Left ventricle myocardium superior (tissue), 1 donor: ENCODE data around the gene RAB11B. TPM values are rescaled to one million over a fixed set of nuclear protein-coding genes. Genes with fewer than 3 reads are reported as not detected.
"Not testable (repeated sequence)": the region's sequence is repeated elsewhere in the genome, so short reads cannot be mapped to it uniquely, and the experiment has no call there.

ENCODE experiments used
- ATAC-seq: fragments of 200-7000 bp; cut with Tn5 transposase; one replicate; pipeline ENCODE4 v1.9.1; 2020; ENCODE audit warnings: mild to moderate bottlenecking, moderate library complexity
- DNase-seq: peaks from one replicate; pipeline ENCODE4 v3.0.0-alpha.2; 2020
- intact Hi-C: fragments of 100-400 bp; cut with micrococcal nuclease; formaldehyde crosslinking; loops from one replicate; pipeline ENCODE4 v1.11.0; 2022
- total RNA-seq: library from RNA; stranded (reverse); fragmentation: NEBNext Ultra II Directional; extraction: Animal tissue kit (Norgen Biotek cat#: 25700); gene quantifications from one replicate; pipeline ENCODE4 v1.2.1, GENCODE V29; 2021
- donor health status: DM: no; HTN: yes; CAD: no; lungs with severe emphysema.

Gene RAB11B
- total RNA-seq, 1 donor from 2014 or later, result 162 TPM

- intact Hi-C loops, result no loop called here
Measured at GRCh38 chr19:8413629-8413995, 23.5 kb downstream of the RAB11B start.

GRCh38 chr19:8416796-8417195, 26.6 kb downstream of the RAB11B start:
- intact Hi-C loops, result no loop called here
- no peak for DNase-seq
- no peak for ATAC-seq

More at GRCh38 chr19:8413629-8413995, 23.5 kb downstream of the RAB11B start:
- no peak for ATAC-seq
- DNase-seq, result no peak

GRCh38 chr19:8421484-8422461, 31.6 kb downstream of the RAB11B start:
- ATAC-seq (no peak), DNase-seq (no peak)
- intact Hi-C loops, result no loop called here

GRCh38 chr19:8423817-8424223, 33.7 kb downstream of the RAB11B start:
- intact Hi-C loops, result no loop called here
- peak; percentile 97 for ATAC-seq
- DNase-seq, result peak; percentile 94

GRCh38 chr19:8425331-8425730, 35.2 kb downstream of the RAB11B start:
- DNase-seq, ATAC-seq, intact Hi-C loops: not testable (repeated sequence)

GRCh38 chr19:8426283-8426682, 36.1 kb downstream of the RAB11B start:
- intact Hi-C loops, result no loop called here
- DNase-seq (no peak), ATAC-seq (no peak)

- DNase-seq (no peak), ATAC-seq (no peak)
- intact Hi-C loops, result no loop called here
Measured at GRCh38 chr19:8429044-8429443, 38.9 kb downstream of the RAB11B start.

GRCh38 chr19:8429826-8430225, 39.7 kb downstream of the RAB11B start:
- ATAC-seq, result no peak
- intact Hi-C loops, result no loop called here
- no peak for DNase-seq

GRCh38 chr19:8430650-8431049, 40.5 kb downstream of the RAB11B start:
- DNase-seq (no peak), ATAC-seq (no peak)
- intact Hi-C loops, result no loop called here

- DNase-seq, result no peak
- intact Hi-C loops, result no loop called here
- ATAC-seq, result no peak
Measured at GRCh38 chr19:8438236-8438635, 48.1 kb downstream of the RAB11B start.

- intact Hi-C loops, result no loop called here
- DNase-seq (no peak), ATAC-seq (no peak)
Measured at GRCh38 chr19:8441725-8442544, 51.8 kb downstream of the RAB11B start.

- ATAC-seq, result not testable (repeated sequence)
Measured at GRCh38 chr19:8444140-8444676, 54.0 kb downstream of the RAB11B start.

GRCh38 chr19:8444677-8445487, 54.7 kb downstream of the RAB11B start, which contains the start of gene HNRNPM:
Gene HNRNPM (plus strand): TSS chr19:8444975. CDS start chr19:8444999, 24 bp downstream.
- ATAC-seq (peak; percentile 98), DNase-seq (peak; percentile 100)
- intact Hi-C loops, result no loop called here

More at GRCh38 chr19:8444140-8444676, 54.0 kb downstream of the RAB11B start:
- intact Hi-C loops, DNase-seq: not testable (repeated sequence)

GRCh38 chr19:8445488-8446001, 55.4 kb downstream of the RAB11B start:
- DNase-seq (peak; percentile 74), ATAC-seq (peak; percentile 64)
- intact Hi-C loops, result no loop called here

- ATAC-seq (no peak), DNase-seq (no peak)
- intact Hi-C loops, result no loop called here
Measured at GRCh38 chr19:8446061-8446709, 56.0 kb downstream of the RAB11B start.

- no peak for DNase-seq
- no peak for ATAC-seq
- intact Hi-C loops, result no loop called here
Measured at GRCh38 chr19:8449830-8450229, 59.7 kb downstream of the RAB11B start.

GRCh38 chr19:8451377-8451776, 61.2 kb downstream of the RAB11B start:
- no peak for ATAC-seq
- no peak for DNase-seq
- intact Hi-C loops, result no loop called here

- no peak for ATAC-seq
Measured at GRCh38 chr19:8451885-8452284, 61.7 kb downstream of the RAB11B start.

More at GRCh38 chr19:8451885-8452284, 61.7 kb downstream of the RAB11B start:
- intact Hi-C loops, result no loop called here
- no peak for DNase-seq
